Esophagus squamous epithelium (tissue), 4 donors: ENCODE measurements around the gene IER5L.

Experiments used
- CTCF ChIP-seq, 6 experiments: fragments of 450-650 bp in 4 of 6; fragments of 200-600 bp in 2 of 6; sonication (generic) in 2 of 6; IDR thresholded peaks; one replicate each; pipeline ENCODE4 v1.5.1; 2016 to 2019; ENCODE audit warnings: antibody characterized with exemption in 6 of 6, mild to moderate bottlenecking in 4 of 6, moderate library complexity in 4 of 6
- POLR2A ChIP-seq, 4 donors: fragments of 450-650 bp; IDR thresholded peaks; one replicate each; pipeline ENCODE4 v1.6.1; 2017; ENCODE audit warnings: antibody characterized with exemption in 4 of 4, mild to moderate bottlenecking in 4 of 4, moderate library complexity in 3 of 4

DNA sequence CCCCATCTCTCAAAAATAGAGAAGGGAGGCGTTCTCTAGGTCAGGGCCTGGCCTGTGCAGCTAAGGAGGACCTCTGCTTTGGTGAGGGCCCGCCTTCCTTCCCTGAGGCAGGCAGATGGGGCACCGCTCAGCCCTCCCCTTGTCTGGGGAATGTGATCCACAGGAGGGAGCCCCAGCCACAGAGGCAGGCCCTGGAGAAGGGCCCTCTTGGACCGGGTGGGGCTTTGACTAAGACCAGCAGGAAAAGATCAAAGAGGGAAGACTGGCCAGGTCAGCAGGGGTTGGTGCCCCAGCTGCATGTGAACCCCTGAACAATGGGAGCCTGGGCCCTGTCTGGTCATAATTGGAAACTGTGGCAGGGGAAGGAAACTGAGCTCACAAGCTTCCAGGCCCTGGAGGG lies 45.0 kb downstream of the IER5L start:
- TF ChIP-seq CTCF (IDR thresholded peaks at IDR 0.05) (no peak), POLR2A (IDR thresholded peaks at IDR 0.05) (no peak)
